ENCODE data around the gene CCDC97.
"Not testable (repeated sequence)": the region's sequence is repeated elsewhere in the genome, so short reads cannot be mapped to it uniquely, and the experiment has no call there.

CCDC97 gene

GRCh38 chr19:41357746-41358145, 47.8 kb downstream of the CCDC97 start:
- Histone ChIP-seq H3K9me3 (ENCODE audit: control insufficient read depth, low read length) (no peaks in the 10 kb centered on the region), H3K4me1 (ENCODE audit: control insufficient read depth, insufficient read depth, low read length) (no peaks in the 10 kb centered on the region), H3K9ac (ENCODE audit: low read length) (no peak overlapping the region), H3K27me3 (replicated peaks; ENCODE audit: control insufficient read depth, insufficient read depth, low read length) (no peaks in the 10 kb centered on the region), H3K4me3 (ENCODE audit: low read length) (no peak overlapping the region), H3K36me3 (ENCODE audit: control insufficient read depth, insufficient read depth, low read length, severe bottlenecking) (no peaks in the 10 kb centered on the region)
- DNase-seq (ENCODE audit: low read depth), result no peak

- Histone ChIP-seq H3K9me3 (ENCODE audit: control insufficient read depth, low read length) (no peaks in the 10 kb centered on the region), H3K9ac (ENCODE audit: low read length) (no peak overlapping the region), H3K4me1 (ENCODE audit: control insufficient read depth, insufficient read depth, low read length) (peaks cover 8% of the 10 kb centered on the region), H3K27me3 (replicated peaks; ENCODE audit: control insufficient read depth, insufficient read depth, low read length) (no peaks in the 10 kb centered on the region), H3K4me3 (ENCODE audit: low read length) (no peak overlapping the region), H3K36me3 (ENCODE audit: control insufficient read depth, insufficient read depth, low read length, severe bottlenecking) (no peaks in the 10 kb centered on the region)
- no peak for DNase-seq (ENCODE audit: low read depth)
Observed at GRCh38 chr19:41359741-41360140, 49.8 kb downstream of the CCDC97 start.

GRCh38 chr19:41362143-41362847, 52.3 kb downstream of the CCDC97 start:
- Histone ChIP-seq H3K9ac (ENCODE audit: low read length) (no peak overlapping the region), H3K36me3 (ENCODE audit: control insufficient read depth, insufficient read depth, low read length, severe bottlenecking) (no peaks in the 10 kb centered on the region), H3K9me3 (ENCODE audit: control insufficient read depth, low read length) (no peaks in the 10 kb centered on the region), H3K4me1 (ENCODE audit: control insufficient read depth, insufficient read depth, low read length) (peaks cover 15% of the 10 kb centered on the region), H3K27me3 (replicated peaks; ENCODE audit: control insufficient read depth, insufficient read depth, low read length) (no peaks in the 10 kb centered on the region), H3K4me3 (ENCODE audit: low read length) (no peak overlapping the region)
- DNase-seq (ENCODE audit: low read depth), result no peak

GRCh38 chr19:41363371-41363752, 53.4 kb downstream of the CCDC97 start:
- Histone ChIP-seq H3K9ac (ENCODE audit: low read length) (peak overlapping the region; percentile 93), H3K4me3 (ENCODE audit: low read length) (peak overlapping the region; percentile 97), H3K4me1 (ENCODE audit: control insufficient read depth, insufficient read depth, low read length) (peaks cover 26% of the 10 kb centered on the region), H3K36me3 (ENCODE audit: control insufficient read depth, insufficient read depth, low read length, severe bottlenecking) (no peaks in the 10 kb centered on the region), H3K9me3 (ENCODE audit: control insufficient read depth, low read length) (no peaks in the 10 kb centered on the region), H3K27me3 (replicated peaks; ENCODE audit: control insufficient read depth, insufficient read depth, low read length) (no peaks in the 10 kb centered on the region)
- no peak for DNase-seq (ENCODE audit: low read depth)

GRCh38 chr19:41363753-41364523, 54.0 kb downstream of the CCDC97 start, which contains the start of gene B9D2:
TSS of gene B9D2 (minus strand) at chr19:41364149. CDS start at chr19:41363519, 630 bp downstream.
- peaks cover 26% of the 10 kb centered on the region for H3K4me1 ChIP-seq (ENCODE audit: control insufficient read depth, insufficient read depth, low read length)
- no peaks in the 10 kb centered on the region for H3K9me3 ChIP-seq (ENCODE audit: control insufficient read depth, low read length)
- peak within 1 kb of the TSS; percentile 93 for H3K9ac ChIP-seq (ENCODE audit: low read length)
- no peaks in the 10 kb centered on the region for H3K36me3 ChIP-seq (ENCODE audit: control insufficient read depth, insufficient read depth, low read length, severe bottlenecking)
- H3K4me3 ChIP-seq (ENCODE audit: low read length), result peak within 1 kb of the TSS; percentile 97
- DNase-seq (ENCODE audit: low read depth), result peak; percentile 99
- no peaks in the 10 kb centered on the region for H3K27me3 ChIP-seq (replicated peaks; ENCODE audit: control insufficient read depth, insufficient read depth, low read length)

GRCh38 chr19:41364524-41365391, 54.8 kb downstream of the CCDC97 start:
- DNase-seq (ENCODE audit: low read depth), result no peak
- H3K4me1 ChIP-seq (ENCODE audit: control insufficient read depth, insufficient read depth, low read length), result peaks cover 27% of the 10 kb centered on the region

GRCh38 chr19:41366089-41366488, 56.1 kb downstream of the CCDC97 start:
- Histone ChIP-seq H3K4me3 (ENCODE audit: low read length) (no peak overlapping the region), H3K27me3 (replicated peaks; ENCODE audit: control insufficient read depth, insufficient read depth, low read length) (no peaks in the 10 kb centered on the region), H3K36me3 (ENCODE audit: control insufficient read depth, insufficient read depth, low read length, severe bottlenecking) (no peaks in the 10 kb centered on the region), H3K9me3 (ENCODE audit: control insufficient read depth, low read length) (no peaks in the 10 kb centered on the region), H3K4me1 (ENCODE audit: control insufficient read depth, insufficient read depth, low read length) (peaks cover 29% of the 10 kb centered on the region), H3K9ac (ENCODE audit: low read length) (no peak overlapping the region)
- no peak for DNase-seq (ENCODE audit: low read depth)

More at GRCh38 chr19:41364524-41365391, 54.8 kb downstream of the CCDC97 start:
- Histone ChIP-seq H3K9me3 (ENCODE audit: control insufficient read depth, low read length) (no peaks in the 10 kb centered on the region), H3K4me3 (ENCODE audit: low read length) (peak overlapping the region; percentile 97), H3K27me3 (replicated peaks; ENCODE audit: control insufficient read depth, insufficient read depth, low read length) (no peaks in the 10 kb centered on the region), H3K9ac (ENCODE audit: low read length) (peak overlapping the region; percentile 93), H3K36me3 (ENCODE audit: control insufficient read depth, insufficient read depth, low read length, severe bottlenecking) (no peaks in the 10 kb centered on the region)

- Histone ChIP-seq H3K27me3 (replicated peaks; ENCODE audit: control insufficient read depth, insufficient read depth, low read length) (no peaks in the 10 kb centered on the region), H3K36me3 (ENCODE audit: control insufficient read depth, insufficient read depth, low read length, severe bottlenecking) (no peaks in the 10 kb centered on the region), H3K9ac (ENCODE audit: low read length) (peak overlapping the region; percentile 63), H3K4me1 (ENCODE audit: control insufficient read depth, insufficient read depth, low read length) (peaks cover 29% of the 10 kb centered on the region), H3K4me3 (ENCODE audit: low read length) (no peak overlapping the region), H3K9me3 (ENCODE audit: control insufficient read depth, low read length) (no peaks in the 10 kb centered on the region)
- peak; percentile 92 for DNase-seq (ENCODE audit: low read depth)
Observed at GRCh38 chr19:41367848-41368301, 57.9 kb downstream of the CCDC97 start.

GRCh38 chr19:41369769-41370168, 59.8 kb downstream of the CCDC97 start:
- no peaks in the 10 kb centered on the region for H3K36me3 ChIP-seq (ENCODE audit: control insufficient read depth, insufficient read depth, low read length, severe bottlenecking)
- no peak for DNase-seq (ENCODE audit: low read depth)
- H3K9ac ChIP-seq (ENCODE audit: low read length), result no peak overlapping the region
- H3K27me3 ChIP-seq (replicated peaks; ENCODE audit: control insufficient read depth, insufficient read depth, low read length), result no peaks in the 10 kb centered on the region
- no peak overlapping the region for H3K4me3 ChIP-seq (ENCODE audit: low read length)
- H3K9me3 ChIP-seq (ENCODE audit: control insufficient read depth, low read length), result no peaks in the 10 kb centered on the region
- peaks cover 26% of the 10 kb centered on the region for H3K4me1 ChIP-seq (ENCODE audit: control insufficient read depth, insufficient read depth, low read length)

GRCh38 chr19:41371119-41371518, 61.1 kb downstream of the CCDC97 start:
- H3K9ac ChIP-seq (ENCODE audit: low read length); H3K4me3 ChIP-seq (ENCODE audit: low read length); DNase-seq (ENCODE audit: low read depth); H3K27me3 ChIP-seq (replicated peaks; ENCODE audit: control insufficient read depth, insufficient read depth, low read length); H3K36me3 ChIP-seq (ENCODE audit: control insufficient read depth, insufficient read depth, low read length, severe bottlenecking); H3K9me3 ChIP-seq (ENCODE audit: control insufficient read depth, low read length): not testable (repeated sequence)
- peaks cover 27% of the 10 kb centered on the region for H3K4me1 ChIP-seq (ENCODE audit: control insufficient read depth, insufficient read depth, low read length)

GRCh38 chr19:41371541-41371940, 61.6 kb downstream of the CCDC97 start:
- H3K4me1 ChIP-seq (ENCODE audit: control insufficient read depth, insufficient read depth, low read length), result peaks cover 30% of the 10 kb centered on the region
- H3K36me3 ChIP-seq (ENCODE audit: control insufficient read depth, insufficient read depth, low read length, severe bottlenecking), result no peaks in the 10 kb centered on the region
- H3K27me3 ChIP-seq (replicated peaks; ENCODE audit: control insufficient read depth, insufficient read depth, low read length), result no peaks in the 10 kb centered on the region
- no peak overlapping the region for H3K4me3 ChIP-seq (ENCODE audit: low read length)
- H3K9ac ChIP-seq (ENCODE audit: low read length), result no peak overlapping the region
- DNase-seq (ENCODE audit: low read depth), result no peak
- H3K9me3 ChIP-seq (ENCODE audit: control insufficient read depth, low read length), result no peaks in the 10 kb centered on the region

All from adipocyte (in vitro differentiated cells).